K562 (cell line): Measurements from ENCODE around the gene TBC1D5. TPM values are rescaled to one million over a fixed set of nuclear protein-coding genes. Genes with fewer than 3 reads are reported as not detected.

Experiments
- HDAC1 ChIP-seq, 2 experiments: fragments of 450-650 bp; IDR thresholded peaks; 2 replicates each; pipeline ENCODE4 v1.6.1; 2016 to 2017; ENCODE audit warnings: inconsistent platforms in 1 of 2, mild to moderate bottlenecking in 1 of 2, moderate library complexity in 1 of 2
- HDAC3 ChIP-seq: fragments of 450-650 bp; IDR thresholded peaks from 2 replicates; pipeline ENCODE4 v1.6.1; 2018; ENCODE audit warnings: borderline replicate concordance, mild to moderate bottlenecking, moderate library complexity; ENCODE audit not compliant: partially characterized antibody
- KDM1A ChIP-seq, 2 experiments: fragments of 450-650 bp; IDR thresholded peaks; 2 replicates each; pipeline ENCODE4 v1.6.1; 2016; ENCODE audit warnings: mild to moderate bottlenecking in 2 of 2
- NONO ChIP-seq, 2 experiments: fragments of 200-400 bp in 1 of 2; fragments of 450-650 bp in 1 of 2; formaldehyde crosslinking in 1 of 2; IDR thresholded peaks; 2 replicates each; pipeline ENCODE4 v1.6.1; 2017; ENCODE audit warnings: low read depth in 2 of 2, mild to moderate bottlenecking in 2 of 2, moderate library complexity in 2 of 2, low read length in 1 of 2
- RBFOX2 ChIP-seq: fragments of 200-400 bp; formaldehyde crosslinking; IDR thresholded peaks from 2 replicates; pipeline ENCODE4 v1.6.1; 2017; ENCODE audit warnings: low read depth, mild to moderate bottlenecking, low read length, moderate library complexity
- RCOR1 ChIP-seq, 2 experiments: IDR thresholded peaks; 2 replicates each; pipeline ENCODE4 v1.6.1; 2012; ENCODE audit warnings: low read depth in 2 of 2, low read length in 2 of 2, borderline replicate concordance in 1 of 2, improper control_type of control experiment in 1 of 2
- SOX6 ChIP-seq: fragments of 450-650 bp; IDR thresholded peaks from 2 replicates; pipeline ENCODE4 v1.6.1; 2014; ENCODE audit warnings: mild to moderate bottlenecking
- STAT5A ChIP-seq: IDR thresholded peaks from 2 replicates; pipeline ENCODE4 v1.6.1; 2012; ENCODE audit warnings: low read length, inconsistent platforms, borderline replicate concordance
- VEZF1 ChIP-seq: fragments of 200-800 bp; sonication (Bioruptor generic); IDR thresholded peaks from 2 replicates; pipeline ENCODE4 v1.6.1; 2017; ENCODE audit warnings: missing genetic modification characterization, missing compliant biosample characterization
- ZNF592 ChIP-seq: fragments of 450-650 bp; IDR thresholded peaks from 2 replicates; pipeline ENCODE4 v1.6.1; 2017; ENCODE audit warnings: antibody characterized with exemption, mild to moderate bottlenecking
- ZNF766 ChIP-seq: fragments of 200-800 bp; sonication (Bioruptor generic); conservative IDR thresholded peaks from 2 replicates; pipeline ENCODE4 v1.6.1; 2016; ENCODE audit warnings: missing genetic modification characterization, missing compliant biosample characterization
- polyA plus RNA-seq, 8 experiments: library from polyadenylated mRNA; depleted of rRNA in 4 of 8; stranded (reverse) in 5 of 8; unstranded in 3 of 8; fragments of >200 nt; fragmentation: Nextera tagmentation in 2 of 8; fragmentation: Illumina TruSeq in 1 of 8; extraction: Ambion mirVana in 2 of 8; extraction: Trizol in 1 of 8; gene quantifications; 2 replicates each; pipeline versions ENCODE4 v1.2.1 to v1.2.3, GENCODE V29; 2011 to 2014; ENCODE audit warnings: inconsistent platforms in 1 of 8, missing spikeins in 1 of 8
- total RNA-seq, 7 experiments: library from RNA; depleted of rRNA in 6 of 7; stranded (reverse); fragments of >200 nt in 6 of 7; fragmentation: Illumina TruSeq in 2 of 7; extraction: Trizol in 2 of 7; gene quantifications; 2 replicates each; pipeline versions ENCODE4 v1.2.1 to v1.2.3, GENCODE V29; 2011 to 2021; ENCODE audit warnings: low replicate concordance in 1 of 7

TBC1D5 gene
- total and polyA plus RNA-seq, 9 of the 15 experiments (the other 6 are each of a cell fraction or from before 2014, with no cell fraction given): 2.9 to 38.1 (median 25.6) TPM

GRCh38 chr3:17692846-17693669 lies 49.4 kb downstream of the TBC1D5 start (continued):
- peak; percentile 26 for TF ChIP-seq HDAC3
- peak; percentile 78 for TF ChIP-seq RBFOX2
- peak; percentile 81 for TF ChIP-seq SOX6
- peak in 1 of 2 experiments; percentile 83; a peak in 1 of 4 replicates for TF ChIP-seq HDAC1 (IDR thresholded peaks at IDR 0.05)
- TF ChIP-seq ZNF592: peak; percentile 86
- peak; percentile 75; the same call in 1 of the 2 replicates for TF ChIP-seq VEZF1 (CRISPR knock-in tag)
- TF ChIP-seq ZNF766 (CRISPR knock-in tag): 0 out of 2 replicates have a peak, but pooled peaks have one; percentile 26
- TF ChIP-seq STAT5A: peak; percentile 27; the same call in 1 of the 2 replicates
- TF ChIP-seq RCOR1 (IDR thresholded peaks at IDR 0.05; ENCODE audit: borderline replicate concordance in 1 of 2, low read depth in 2 of 2, low read length in 2 of 2): peak; percentile 73 to 84; a peak in 3 of 4 replicates
- peak in 1 of 2 experiments; percentile 48; a peak in 1 of 4 replicates for TF ChIP-seq NONO (IDR thresholded peaks at IDR 0.05; ENCODE audit: low read depth in 2 of 2, low read length in 1 of 2)
- peak; percentile 70 to 89; a peak in 3 of 4 replicates for TF ChIP-seq KDM1A (IDR thresholded peaks at IDR 0.05)
